Measurements from ENCODE around the gene KCMF1. TPM values are rescaled to one million over a fixed set of nuclear protein-coding genes. Genes with fewer than 3 reads are reported as not detected.
A peak's percentile ranks its signal among the peaks of the same experiment; 100 is the strongest.

The KCMF1 gene
- total and polyA plus RNA-seq, 4 donors: 15.8 to 71.0 (median 47.4) TPM

- peak overlapping the region; percentile 95 for H3K4me3 ChIP-seq
- no peaks in the 10 kb centered on the region for H3K9me3 ChIP-seq (ENCODE audit: control insufficient read depth in 4 of 4, insufficient read depth in 3 of 4, low read length in 3 of 4)
- WGBS, 2 donors: 0% methylated on average over 46 to 65 of the region's 65 CpGs
- TF ChIP-seq CTCF (IDR thresholded peaks at IDR 0.05; ENCODE audit: control extremely low read depth, extremely low read depth): no peak
- peak; percentile 59 to 71 (median 70) for DNase-seq
- peak; percentile 65 for ATAC-seq (ENCODE audit: insufficient read depth, low FRiP score)
- H3K27ac ChIP-seq (ENCODE audit: low read depth in 1 of 2, low read length in 1 of 2): peak overlapping the region; percentile 97
- H3K4me1 ChIP-seq (ENCODE audit: control insufficient read depth in 5 of 5, insufficient read depth in 5 of 5, low read length in 5 of 5): peaks cover 6 to 31% (median 21%) of the 10 kb centered on the region in 5 donors
- H3K27me3 ChIP-seq (ENCODE audit: control insufficient read depth in 3 of 3, insufficient read depth in 3 of 3, low read length in 2 of 3): no peaks in the 10 kb centered on the region
- H3K36me3 ChIP-seq (ENCODE audit: control insufficient read depth in 4 of 4, insufficient read depth in 4 of 4, low read length in 4 of 4): peaks cover 0 to 9% (median 1%) of the 10 kb centered on the region in 4 donors
- H3K9ac ChIP-seq (ENCODE audit: insufficient read depth in 1 of 2, low read length in 2 of 2): peak overlapping the region; percentile 75 to 80
These were observed 622 bp upstream of the KCMF1 start for GRCh38 chr2:84970210-84970867.

DNA sequence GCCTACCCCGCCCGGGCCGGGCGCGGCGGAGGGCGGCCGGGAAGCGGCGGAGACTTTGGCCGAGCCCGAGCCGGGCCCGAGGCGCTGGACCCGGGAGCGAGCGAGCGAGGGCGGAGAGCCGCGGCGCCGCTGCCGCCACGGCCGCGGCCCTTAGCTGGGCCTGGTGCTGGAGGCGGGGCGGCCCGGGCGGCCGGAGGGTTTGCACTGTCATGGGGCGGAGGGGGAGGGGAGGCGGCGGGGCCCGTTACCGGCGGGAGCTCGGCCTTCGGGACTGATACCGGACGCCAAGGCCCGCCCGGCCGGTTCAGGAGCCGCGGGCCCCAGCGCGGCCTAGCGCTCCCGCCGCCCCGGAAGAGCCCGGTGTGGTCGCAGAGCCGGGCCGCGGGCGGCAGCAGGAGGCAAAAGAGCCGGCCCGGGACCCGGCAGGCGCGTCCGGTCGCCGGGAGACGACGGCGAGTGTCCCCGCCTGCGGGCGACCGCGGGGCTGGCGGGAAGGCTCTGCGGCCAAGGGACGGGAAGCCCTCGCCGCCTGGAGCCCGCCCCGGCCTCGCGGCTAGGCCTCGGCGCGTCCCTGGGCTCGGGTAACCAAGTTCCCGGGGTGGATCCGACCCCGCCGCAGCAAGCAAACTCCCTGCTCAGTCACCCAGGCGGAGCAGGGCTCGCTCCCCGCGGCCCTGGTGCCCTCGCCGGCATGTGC is 697 bp downstream of the KCMF1 start:
- no peak for TF ChIP-seq CTCF (IDR thresholded peaks at IDR 0.05; ENCODE audit: control extremely low read depth, extremely low read depth)
- peak overlapping the region; percentile 85 for H3K4me3 ChIP-seq
- ATAC-seq (ENCODE audit: insufficient read depth, low FRiP score) (peak; percentile 52), DNase-seq (peak; percentile 55 to 66 (median 55))
- no peaks in the 10 kb centered on the region for H3K27me3 ChIP-seq (ENCODE audit: control insufficient read depth in 3 of 3, insufficient read depth in 3 of 3, low read length in 2 of 3)
- no peaks in the 10 kb centered on the region for H3K9me3 ChIP-seq (ENCODE audit: control insufficient read depth in 4 of 4, insufficient read depth in 3 of 4, low read length in 3 of 4)
- 0% methylated on average over 75 to 99 of the region's 99 CpGs for WGBS, 2 donors
- H3K27ac ChIP-seq (ENCODE audit: low read depth in 1 of 2, low read length in 1 of 2): peak overlapping the region; percentile 96 to 97
- peaks cover 0 to 1% (median 0%) of the 10 kb centered on the region in 4 donors for H3K36me3 ChIP-seq (ENCODE audit: control insufficient read depth in 4 of 4, insufficient read depth in 4 of 4, low read length in 4 of 4)
- H3K9ac ChIP-seq (ENCODE audit: insufficient read depth in 1 of 2, low read length in 2 of 2): peak overlapping the region; percentile 83 to 95
- peaks cover 8 to 38% (median 23%) of the 10 kb centered on the region in 5 donors for H3K4me1 ChIP-seq (ENCODE audit: control insufficient read depth in 5 of 5, insufficient read depth in 5 of 5, low read length in 5 of 5)

- peak overlapping the region; percentile 85 for H3K4me3 ChIP-seq
- H3K27ac ChIP-seq (ENCODE audit: low read depth in 1 of 2, low read length in 1 of 2): peak overlapping the region; percentile 96 to 97
- H3K27me3 ChIP-seq (ENCODE audit: control insufficient read depth in 3 of 3, insufficient read depth in 3 of 3, low read length in 2 of 3): no peaks in the 10 kb centered on the region
- H3K9ac ChIP-seq (ENCODE audit: insufficient read depth in 1 of 2, low read length in 2 of 2): peak overlapping the region; percentile 83 to 95
- no peaks in the 10 kb centered on the region for H3K9me3 ChIP-seq (ENCODE audit: control insufficient read depth in 4 of 4, insufficient read depth in 3 of 4, low read length in 3 of 4)
- peaks cover 9 to 38% (median 23%) of the 10 kb centered on the region in 5 donors for H3K4me1 ChIP-seq (ENCODE audit: control insufficient read depth in 5 of 5, insufficient read depth in 5 of 5, low read length in 5 of 5)
- DNase-seq (peak in 2 of 3 donors; percentile 25 to 58), ATAC-seq (ENCODE audit: insufficient read depth, low FRiP score) (no peak)
- H3K36me3 ChIP-seq (ENCODE audit: control insufficient read depth in 4 of 4, insufficient read depth in 4 of 4, low read length in 4 of 4): peaks cover 0 to 1% (median 0%) of the 10 kb centered on the region in 4 donors
- TF ChIP-seq CTCF (IDR thresholded peaks at IDR 0.05; ENCODE audit: control extremely low read depth, extremely low read depth): no peak
- 12 to 15% methylated on average over 11 of the region's 11 CpGs for WGBS, 2 donors
These were observed 1.3 kb downstream of the KCMF1 start for GRCh38 chr2:84972207-84972783.
